Stimulated activated naive CD8-positive, alpha-beta T cell treated with anti-CD3 and anti-CD28 coated beads, Interleukin-15, amount 100 ng/mL, for 72 hours (primary cell): Measurements from ENCODE around the gene LRP11.

Experiments used
- ATAC-seq: fragments of 150-1000 bp; cut with Tn5 transposase; 2 replicates; pipeline ENCODE4 v1.10.0; 2021; ENCODE audit warnings: mild to moderate bottlenecking, moderate library complexity
- DNase-seq, 2 donors: peaks; one replicate each; pipeline ENCODE4 v3.0.0; 2021 to 2022
- H3K27ac Mint-ChIP-seq, 2 donors: one replicate each; pipeline ENCODE4 v1.8.0; 2022; ENCODE audit warnings: mild to moderate bottlenecking in 2 of 2, mixed read lengths in 2 of 2, moderate library complexity in 2 of 2
- H3K27me3 Mint-ChIP-seq: one replicate; pipeline ENCODE4 v1.8.0; 2022; ENCODE audit warnings: mixed read lengths
- H3K4me1 Mint-ChIP-seq: one replicate; pipeline ENCODE4 v1.8.0; 2022; ENCODE audit warnings: mild to moderate bottlenecking, mixed read lengths
- H3K4me3 Mint-ChIP-seq, 2 donors: one replicate each; pipeline ENCODE4 v1.8.0; 2022; ENCODE audit warnings: mild to moderate bottlenecking in 2 of 2, mixed read lengths in 2 of 2, moderate library complexity in 1 of 2
- H3K9me3 Mint-ChIP-seq, 2 donors: one replicate each; pipeline ENCODE4 v1.8.0; 2022; ENCODE audit warnings: mixed read lengths in 2 of 2

LRP11 gene

DNA sequence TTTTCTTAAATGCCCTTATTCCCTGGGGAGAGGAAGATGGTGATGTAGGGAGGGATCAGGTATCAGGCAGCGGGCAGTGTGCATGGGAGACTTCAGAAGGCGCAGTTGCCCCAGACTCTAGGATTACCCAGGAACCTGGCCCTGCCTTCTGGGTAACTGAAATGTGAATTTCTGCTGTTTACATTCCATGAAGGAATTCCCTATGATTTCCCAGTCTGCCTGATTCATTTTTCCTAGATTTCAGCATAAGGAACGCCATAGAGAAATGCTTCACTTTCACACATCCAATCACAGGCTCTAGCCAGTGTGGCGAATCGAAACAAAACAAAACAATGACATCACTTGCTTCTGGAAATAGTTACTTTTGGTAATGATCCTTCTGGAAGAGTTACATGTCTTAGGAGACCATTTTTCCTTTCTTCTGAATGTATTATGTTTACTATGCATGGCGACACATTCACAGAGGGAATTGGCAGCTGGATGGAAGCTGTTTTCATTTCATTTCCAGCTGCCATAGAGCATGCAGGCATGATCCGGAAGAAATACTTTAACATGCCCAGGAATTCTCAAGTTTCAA is 33.3 kb downstream of the LRP11 start:
- Mint-ChIP-seq H3K27me3 (no peaks in the 10 kb centered on the region), H3K9me3 (no peaks in the 10 kb centered on the region), H3K4me1 (no peaks in the 10 kb centered on the region), H3K27ac (no peak overlapping the region), H3K4me3 (no peak overlapping the region)
- ATAC-seq (no peak), DNase-seq (no peak)

- ATAC-seq, result no peak
- no peaks in the 10 kb centered on the region for H3K9me3 Mint-ChIP-seq
- peaks cover 14% of the 10 kb centered on the region for H3K27me3 Mint-ChIP-seq
- DNase-seq, result no peak
- no peak overlapping the region for H3K4me3 Mint-ChIP-seq
- H3K4me1 Mint-ChIP-seq, result no peaks in the 10 kb centered on the region
- H3K27ac Mint-ChIP-seq, result no peak overlapping the region
These were observed 38.9 kb downstream of the LRP11 start for GRCh38 chr6:149825292-149825691.

GRCh38 chr6:149823013-149823412 is 41.1 kb downstream of the LRP11 start:
- H3K9me3 Mint-ChIP-seq, result no peaks in the 10 kb centered on the region
- no peaks in the 10 kb centered on the region for H3K4me1 Mint-ChIP-seq
- no peak overlapping the region for H3K4me3 Mint-ChIP-seq
- H3K27me3 Mint-ChIP-seq, result peaks cover 14% of the 10 kb centered on the region
- H3K27ac Mint-ChIP-seq, result no peak overlapping the region
- no peak for ATAC-seq
- DNase-seq, result no peak

GRCh38 chr6:149821492-149821891 is 42.7 kb downstream of the LRP11 start:
- ATAC-seq (no peak), DNase-seq (no peak)
- H3K27me3 Mint-ChIP-seq, result peaks cover 14% of the 10 kb centered on the region
- no peak overlapping the region for H3K4me3 Mint-ChIP-seq
- no peaks in the 10 kb centered on the region for H3K4me1 Mint-ChIP-seq
- peak overlapping the region in 1 of 2 donors; percentile 56 for H3K27ac Mint-ChIP-seq
- no peaks in the 10 kb centered on the region for H3K9me3 Mint-ChIP-seq

DNA sequence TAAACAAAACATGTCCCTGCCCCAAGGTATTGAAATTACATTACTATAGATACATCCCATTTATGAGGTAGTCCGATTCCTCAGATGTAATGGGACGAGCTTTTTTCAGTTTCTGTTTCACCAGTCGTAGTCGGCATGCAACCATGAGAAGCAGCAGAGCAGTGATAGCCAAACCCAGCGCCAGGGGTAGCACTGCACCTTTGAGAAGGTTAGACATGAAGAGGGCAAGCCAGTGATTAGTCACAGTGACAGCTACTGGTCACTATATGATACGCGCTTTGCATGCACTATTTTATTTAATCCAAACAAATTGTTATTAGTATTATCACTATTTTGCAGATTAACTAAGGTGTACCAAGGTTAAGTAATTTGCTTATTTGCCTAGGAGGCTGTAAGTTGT is 43.7 kb downstream of the LRP11 start:
- Mint-ChIP-seq H3K27ac (no peak overlapping the region), H3K9me3 (no peaks in the 10 kb centered on the region), H3K4me1 (no peaks in the 10 kb centered on the region), H3K4me3 (no peak overlapping the region), H3K27me3 (peaks cover 14% of the 10 kb centered on the region)
- no peak for DNase-seq
- no peak for ATAC-seq

- no peaks in the 10 kb centered on the region for H3K4me1 Mint-ChIP-seq
- H3K9me3 Mint-ChIP-seq, result no peaks in the 10 kb centered on the region
- ATAC-seq (no peak), DNase-seq (no peak)
- no peaks in the 10 kb centered on the region for H3K27me3 Mint-ChIP-seq
- no peak overlapping the region for H3K4me3 Mint-ChIP-seq
- peak overlapping the region in 1 of 2 donors; percentile 77 for H3K27ac Mint-ChIP-seq
These were observed 48.4 kb downstream of the LRP11 start for GRCh38 chr6:149815788-149816187.

GRCh38 chr6:149813351-149813750 is 50.8 kb downstream of the LRP11 start:
- Mint-ChIP-seq H3K9me3 (no peaks in the 10 kb centered on the region), H3K27ac (no peak overlapping the region), H3K4me1 (no peaks in the 10 kb centered on the region), H3K27me3 (no peaks in the 10 kb centered on the region), H3K4me3 (no peak overlapping the region)
- ATAC-seq (no peak), DNase-seq (no peak)

GRCh38 chr6:149809798-149810197 is 54.4 kb downstream of the LRP11 start:
- Mint-ChIP-seq H3K27ac (peak overlapping the region; percentile 27 to 48), H3K9me3 (no peaks in the 10 kb centered on the region), H3K4me1 (peaks cover 14% of the 10 kb centered on the region), H3K27me3 (no peaks in the 10 kb centered on the region), H3K4me3 (no peak overlapping the region)
- no peak for ATAC-seq
- no peak for DNase-seq

GRCh38 chr6:149806127-149806526 is 58.0 kb downstream of the LRP11 start:
- peaks cover 14% of the 10 kb centered on the region for H3K4me1 Mint-ChIP-seq
- peak overlapping the region; percentile 32 to 65 for H3K27ac Mint-ChIP-seq
- no peaks in the 10 kb centered on the region for H3K9me3 Mint-ChIP-seq
- H3K4me3 Mint-ChIP-seq, result no peak overlapping the region
- ATAC-seq (peak; percentile 71), DNase-seq (no peak)
- no peaks in the 10 kb centered on the region for H3K27me3 Mint-ChIP-seq

DNA sequence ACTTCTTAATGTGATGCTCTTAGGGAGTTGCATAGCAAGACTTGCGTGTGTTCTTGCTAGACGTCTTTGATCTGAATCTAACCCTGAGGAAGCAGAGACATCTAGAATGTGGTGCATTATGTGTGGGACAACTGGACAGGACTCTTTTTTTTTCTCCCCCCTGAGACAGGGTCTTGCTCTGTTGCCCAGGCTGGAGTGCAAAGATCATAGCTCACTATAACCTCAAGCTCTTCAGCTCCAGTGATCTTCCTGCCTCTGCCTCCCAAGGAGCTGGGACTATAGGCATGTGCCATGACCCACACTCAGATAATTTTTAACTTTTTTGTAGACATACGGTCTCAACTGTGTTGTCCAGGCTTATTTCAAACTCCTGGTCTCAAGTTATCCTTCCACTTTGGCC is 80.6 kb downstream of the LRP11 start:
- Mint-ChIP-seq H3K27me3 (no peaks in the 10 kb centered on the region), H3K4me1 (no peaks in the 10 kb centered on the region), H3K9me3 (no peaks in the 10 kb centered on the region), H3K27ac (peak overlapping the region in 1 of 2 donors; percentile 83), H3K4me3 (no peak overlapping the region)
- DNase-seq (no peak), ATAC-seq (no peak)

- Mint-ChIP-seq H3K9me3 (no peaks in the 10 kb centered on the region), H3K4me3 (no peak overlapping the region)
These were observed 81.8 kb downstream of the LRP11 start for GRCh38 chr6:149782337-149782736.

DNA sequence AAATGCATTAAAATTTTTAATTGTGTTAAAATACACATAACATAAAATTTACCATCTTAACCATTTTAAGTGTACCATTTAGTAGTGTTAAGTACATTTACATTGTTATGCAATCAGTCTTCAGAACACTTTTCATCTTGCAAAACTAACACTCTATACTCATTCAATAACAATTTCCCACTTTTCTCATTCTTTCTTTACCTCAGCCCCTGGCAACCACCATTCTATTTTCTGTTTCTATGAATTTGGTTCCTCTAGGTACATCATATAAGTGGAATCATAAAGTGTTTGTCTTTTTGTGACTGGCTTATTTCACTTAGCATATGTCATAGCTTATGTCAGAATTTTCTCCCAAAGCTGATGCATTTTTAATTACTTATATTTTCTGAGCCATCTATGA is 82.4 kb downstream of the LRP11 start:
- Mint-ChIP-seq H3K4me1 (no peaks in the 10 kb centered on the region), H3K9me3 (no peaks in the 10 kb centered on the region), H3K27ac (no peak overlapping the region), H3K4me3 (no peak overlapping the region), H3K27me3 (no peaks in the 10 kb centered on the region)
- no peak for DNase-seq
- no peak for ATAC-seq

More at GRCh38 chr6:149782337-149782736, 81.8 kb downstream of the LRP11 start:
- DNase-seq (no peak), ATAC-seq (no peak)
- Mint-ChIP-seq H3K4me1 (no peaks in the 10 kb centered on the region), H3K27me3 (no peaks in the 10 kb centered on the region), H3K27ac (no peak overlapping the region)

DNA sequence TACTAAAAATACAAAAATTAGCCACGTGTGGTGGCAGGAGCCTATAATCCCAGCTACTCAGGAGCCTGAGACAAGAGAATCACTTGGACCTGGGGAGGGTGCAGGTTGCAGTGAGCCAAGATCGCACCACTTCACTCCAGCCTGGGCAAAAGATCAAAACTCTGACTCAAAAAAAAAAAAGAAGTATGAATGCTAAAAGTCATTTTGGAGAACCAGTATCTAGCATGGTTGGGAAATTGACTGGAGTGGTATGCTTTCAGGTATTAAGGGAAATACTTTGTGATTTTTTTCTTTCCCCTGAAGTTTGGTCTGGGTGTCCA is 84.6 kb downstream of the LRP11 start:
- ATAC-seq (no peak), DNase-seq (no peak)
- Mint-ChIP-seq H3K9me3 (no peaks in the 10 kb centered on the region), H3K4me3 (no peak overlapping the region), H3K27me3 (no peaks in the 10 kb centered on the region), H3K27ac (peak overlapping the region in 1 of 2 donors; percentile 81), H3K4me1 (no peaks in the 10 kb centered on the region)

DNA sequence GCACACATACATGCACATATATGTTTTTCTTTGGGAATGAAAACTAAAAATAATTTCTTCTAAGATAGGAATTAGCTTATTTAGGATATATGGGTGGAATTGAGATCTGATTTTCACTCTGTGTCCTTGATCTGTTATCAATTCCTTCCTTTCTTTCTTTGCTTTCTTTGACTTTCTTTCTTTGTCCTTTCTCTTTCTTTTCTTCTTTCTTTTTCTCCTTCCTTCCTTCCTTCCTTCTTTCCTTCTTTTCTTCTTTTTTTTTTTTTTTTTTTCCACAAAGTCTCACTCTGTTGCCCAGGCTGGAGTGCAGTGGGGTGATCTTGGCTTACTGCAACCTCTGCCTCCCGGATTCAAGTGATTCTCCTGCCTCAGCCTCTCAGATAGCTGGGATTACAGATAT is 86.5 kb downstream of the LRP11 start:
- peak overlapping the region in 1 of 2 donors; percentile 89 for H3K27ac Mint-ChIP-seq
- H3K27me3 Mint-ChIP-seq, result no peaks in the 10 kb centered on the region

GRCh38 chr6:149771925-149772324 is 92.2 kb downstream of the LRP11 start:
- Mint-ChIP-seq H3K4me3 (no peak overlapping the region), H3K27ac (no peak overlapping the region)
- ATAC-seq, result no peak

More for the DNA sequence above, 86.5 kb downstream of the LRP11 start:
- Mint-ChIP-seq H3K9me3 (no peaks in the 10 kb centered on the region), H3K4me3 (no peak overlapping the region), H3K4me1 (no peaks in the 10 kb centered on the region)
- no peak for ATAC-seq
- DNase-seq, result no peak

DNA sequence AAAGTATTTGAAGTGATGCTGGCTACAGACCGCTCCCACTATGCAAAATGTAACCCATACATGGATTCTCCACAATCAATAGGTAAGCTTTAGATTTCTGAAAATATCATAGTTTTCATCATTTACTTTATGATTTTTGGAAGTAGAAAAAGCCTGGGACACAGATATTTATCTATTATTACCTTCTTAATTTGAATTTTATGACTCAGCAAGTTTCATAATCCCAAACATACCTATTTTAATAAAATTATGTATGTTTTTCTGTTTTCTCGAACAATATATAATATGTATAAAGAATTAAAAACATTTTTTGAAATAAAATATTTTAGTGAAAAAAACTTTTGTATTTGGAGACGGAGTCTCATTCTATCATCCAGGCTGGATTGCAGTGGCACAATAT is 93.0 kb downstream of the LRP11 start:
- Mint-ChIP-seq H3K9me3 (peaks cover 5 to 8% of the 10 kb centered on the region in 2 donors), H3K4me3 (no peak overlapping the region), H3K4me1 (no peaks in the 10 kb centered on the region), H3K27ac (no peak overlapping the region), H3K27me3 (no peaks in the 10 kb centered on the region)
- ATAC-seq (no peak), DNase-seq (no peak)

More at GRCh38 chr6:149771925-149772324, 92.2 kb downstream of the LRP11 start:
- no peak for DNase-seq
- H3K4me1 Mint-ChIP-seq, result no peaks in the 10 kb centered on the region
- no peaks in the 10 kb centered on the region for H3K27me3 Mint-ChIP-seq
- H3K9me3 Mint-ChIP-seq, result peaks cover 0 to under 1% of the 10 kb centered on the region in 2 donors

GRCh38 chr6:149769676-149770075 is 94.5 kb downstream of the LRP11 start:
- no peak overlapping the region for H3K27ac Mint-ChIP-seq
- peaks cover 10 to 14% of the 10 kb centered on the region in 2 donors for H3K9me3 Mint-ChIP-seq
- no peak for ATAC-seq
- no peak overlapping the region for H3K4me3 Mint-ChIP-seq
- H3K27me3 Mint-ChIP-seq, result no peaks in the 10 kb centered on the region
- DNase-seq, result no peak
- H3K4me1 Mint-ChIP-seq, result no peaks in the 10 kb centered on the region
